Natural killer cell (primary cell): ENCODE results near the gene CSNK2A2. TPM values are rescaled to one million over a fixed set of nuclear protein-coding genes. Genes with fewer than 3 reads are reported as not detected.

ENCODE experiments used
- ATAC-seq, 3 donors: fragments of 150-1000 bp in 2 of 3; fragments of 200-7000 bp in 1 of 3; cut with Tn5 transposase; 1 replicate in 1 of 3; 2 replicates in 2 of 3; pipeline ENCODE4 v1.10.0; 2021; ENCODE audit warnings: mild to moderate bottlenecking in 2 of 3, moderate library complexity in 2 of 3
- DNase-seq, 2 donors: peaks; one replicate each; pipeline versions ENCODE4 v3.0.0 to v3.0.0-alpha.2; 2013 to 2021; ENCODE audit warnings: mixed read lengths in 1 of 2
- H3K27ac ChIP-seq: one replicate; pipeline ENCODE4 v1.5.1; 2013; ENCODE audit warnings: mild to moderate bottlenecking, low read length
- H3K27me3 ChIP-seq: one replicate; pipeline ENCODE4 v1.6.1; 2013; ENCODE audit warnings: low read length; ENCODE audit not compliant: control insufficient read depth, insufficient read depth
- H3K36me3 ChIP-seq: one replicate; pipeline ENCODE4 v1.6.1; 2013; ENCODE audit warnings: low read length; ENCODE audit not compliant: control insufficient read depth, insufficient read depth
- H3K4me1 ChIP-seq: one replicate; pipeline ENCODE4 v1.6.1; 2013; ENCODE audit warnings: low read length; ENCODE audit not compliant: control insufficient read depth, insufficient read depth
- H3K4me3 ChIP-seq: one replicate; pipeline ENCODE4 v1.5.1; 2013; ENCODE audit warnings: low read length
- H3K9me3 ChIP-seq: one replicate; pipeline ENCODE4 v1.6.1; 2013; ENCODE audit warnings: low read length; ENCODE audit not compliant: control insufficient read depth, insufficient read depth
- H3K27ac Mint-ChIP-seq, 2 donors: one replicate each; pipeline ENCODE4 v1.8.0; 2022; ENCODE audit warnings: mild to moderate bottlenecking in 2 of 2, mixed read lengths in 2 of 2, moderate library complexity in 1 of 2
- H3K27me3 Mint-ChIP-seq, 2 donors: one replicate each; pipeline ENCODE4 v1.8.0; 2022; ENCODE audit warnings: low read depth in 2 of 2, mixed read lengths in 2 of 2
- H3K36me3 Mint-ChIP-seq: one replicate; pipeline ENCODE4 v1.8.0; 2022; ENCODE audit warnings: mixed read lengths
- H3K4me1 Mint-ChIP-seq, 2 donors: one replicate each; pipeline ENCODE4 v1.8.0; 2022; ENCODE audit warnings: mixed read lengths in 2 of 2
- H3K4me3 Mint-ChIP-seq: one replicate; pipeline ENCODE4 v1.8.0; 2022; ENCODE audit warnings: mild to moderate bottlenecking, moderate library complexity, mixed read lengths
- H3K9me3 Mint-ChIP-seq, 2 donors: one replicate each; pipeline ENCODE4 v1.8.0; 2022; ENCODE audit warnings: mixed read lengths in 2 of 2
- CTCF ChIP-seq: fragments of 200-600 bp; IDR thresholded peaks from one replicate; pipeline ENCODE4 v1.8.0; 2022; ENCODE audit warnings: antibody characterized with exemption
- WGBS: methylation state at CpG from one replicate; pipeline ENCODE4 v1.1.7; 2013; ENCODE audit warnings: missing lambda C conversion rate; ENCODE audit not compliant: insufficient coverage; 5-methylcytosine and 5-hydroxymethylcytosine counted together
- intact Hi-C: fragments of 100-400 bp; cut with micrococcal nuclease; formaldehyde crosslinking; loops from one replicate; pipeline ENCODE4 v1.14.2; 2022
- total RNA-seq, 4 donors: library from RNA; stranded (reverse); fragments of 120-200 nt in 1 of 4; gene quantifications; one replicate each; pipeline versions ENCODE4 v1.2.3 to v1.2.4, GENCODE V29; 2013 to 2022

Gene CSNK2A2
- total RNA-seq, 3 donors from 2014 or later (not counting 1 experiment from before 2014, with no cell fraction given), result 53.2 to 61.1 (median 59.9) TPM

DNA sequence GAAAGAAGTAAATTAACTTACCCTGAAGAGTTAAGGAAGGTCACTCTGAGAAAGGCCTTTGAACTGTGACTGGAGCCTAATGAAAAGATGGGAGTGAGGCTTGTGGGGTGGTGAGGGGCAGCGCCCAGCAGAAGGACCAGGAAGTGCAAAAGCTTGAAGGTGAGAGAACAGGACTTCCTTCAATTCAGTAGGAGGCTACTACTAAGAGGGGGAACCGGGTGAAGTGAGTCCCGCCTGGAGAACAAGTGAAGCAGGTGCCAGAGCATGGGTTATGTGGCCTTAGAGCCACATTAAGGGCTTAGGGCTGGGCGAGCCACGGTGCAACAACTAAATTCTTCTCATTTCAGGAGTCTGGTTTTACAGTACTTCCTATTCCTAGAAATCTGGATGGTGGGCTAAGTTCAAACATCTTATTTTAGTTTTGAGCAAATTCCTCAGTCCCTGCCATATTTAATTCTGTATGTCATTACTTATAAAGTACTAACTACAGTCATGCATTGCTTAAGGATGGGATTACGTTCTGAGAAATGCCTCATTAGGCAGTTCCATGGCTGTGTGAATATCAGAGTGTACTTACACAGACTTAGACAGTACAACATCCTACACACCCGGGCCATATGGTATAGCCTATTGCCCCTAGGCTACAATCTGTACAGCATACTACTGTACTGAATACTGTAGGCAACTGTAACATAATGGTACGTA lies 73.9 kb downstream of the CSNK2A2 start:
- no peak for DNase-seq
- H3K4me3 Mint-ChIP-seq, result no peak overlapping the region

GRCh38 chr16:58121132-58121531 lies 76.8 kb downstream of the CSNK2A2 start:
- Mint-ChIP-seq H3K27ac (no peak overlapping the region), H3K4me3 (no peak overlapping the region)

More for the DNA sequence above, 73.9 kb downstream of the CSNK2A2 start:
- H3K36me3 Mint-ChIP-seq, result no peaks in the 10 kb centered on the region
- H3K27ac Mint-ChIP-seq, result peak overlapping the region; percentile 30 to 82
- 56% methylated on average over 7 of the region's 8 CpGs for WGBS
- Histone ChIP-seq H3K27me3 (no peaks in the 10 kb centered on the region), H3K4me1 (peaks cover 25% of the 10 kb centered on the region), H3K27ac (no peak overlapping the region), H3K9me3 (no peaks in the 10 kb centered on the region), H3K4me3 (no peak overlapping the region), H3K36me3 (no peaks in the 10 kb centered on the region)
- no peak for TF ChIP-seq CTCF
- ATAC-seq, result no peak
- intact Hi-C loops, result loop anchor here (10.0 kb wide), 1 partner anchor 229 kb away; no protein-coding TSS in a partner anchor
- peaks cover 61 to 67% of the 10 kb centered on the region in 2 donors for H3K4me1 Mint-ChIP-seq
- no peaks in the 10 kb centered on the region for H3K9me3 Mint-ChIP-seq
- no peaks in the 10 kb centered on the region for H3K27me3 Mint-ChIP-seq

DNA sequence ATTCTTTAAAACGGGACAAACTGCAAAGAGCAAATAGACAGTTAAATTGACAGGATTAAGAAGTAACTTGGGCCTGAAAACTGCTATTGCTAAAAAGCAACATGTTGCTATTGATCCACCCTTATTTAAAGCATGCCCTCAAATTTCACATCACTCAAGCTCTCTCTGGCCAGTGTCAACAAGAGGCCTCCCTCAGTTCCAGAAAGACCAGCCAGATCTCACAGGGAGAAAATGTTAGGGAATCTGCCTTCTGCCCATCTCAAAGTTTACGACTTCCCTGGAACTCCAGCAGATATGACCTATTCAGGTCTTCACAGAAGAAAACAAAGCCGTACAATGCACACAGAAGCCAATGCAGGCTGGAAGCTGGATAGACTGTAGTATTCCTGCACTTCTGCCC lies 77.7 kb downstream of the CSNK2A2 start:
- no peak for TF ChIP-seq CTCF
- ATAC-seq, result no peak
- no peaks in the 10 kb centered on the region for H3K27me3 Mint-ChIP-seq
- Histone ChIP-seq H3K4me1 (peaks cover 8% of the 10 kb centered on the region), H3K9me3 (no peaks in the 10 kb centered on the region), H3K27ac (no peak overlapping the region), H3K4me3 (no peak overlapping the region), H3K27me3 (no peaks in the 10 kb centered on the region), H3K36me3 (peaks cover 17% of the 10 kb centered on the region)
- no peak overlapping the region for H3K4me3 Mint-ChIP-seq
- peak overlapping the region in 1 of 2 donors; percentile 31 for H3K27ac Mint-ChIP-seq
- peaks cover 36 to 40% of the 10 kb centered on the region in 2 donors for H3K4me1 Mint-ChIP-seq
- intact Hi-C loops, result loop anchor here (10.0 kb wide), 1 partner anchor 225 kb away; no protein-coding TSS in a partner anchor
- no peaks in the 10 kb centered on the region for H3K9me3 Mint-ChIP-seq
- no peak for DNase-seq
- WGBS, result 88% methylated on average over 3 of the region's 3 CpGs
- H3K36me3 Mint-ChIP-seq, result peaks cover 6% of the 10 kb centered on the region

More at GRCh38 chr16:58121132-58121531, 76.8 kb downstream of the CSNK2A2 start:
- Histone ChIP-seq H3K4me3 (no peak overlapping the region), H3K27ac (no peak overlapping the region), H3K9me3 (no peaks in the 10 kb centered on the region), H3K27me3 (no peaks in the 10 kb centered on the region), H3K4me1 (peaks cover 11% of the 10 kb centered on the region), H3K36me3 (peaks cover 8% of the 10 kb centered on the region)
- H3K9me3 Mint-ChIP-seq, result no peaks in the 10 kb centered on the region
- intact Hi-C loops, result loop anchor here (10.0 kb wide), 1 partner anchor 226 kb away; no protein-coding TSS in a partner anchor
- DNase-seq (no peak), ATAC-seq (no peak)
- TF ChIP-seq CTCF, result no peak
- H3K27me3 Mint-ChIP-seq, result no peaks in the 10 kb centered on the region
- no peaks in the 10 kb centered on the region for H3K36me3 Mint-ChIP-seq
- WGBS, result 85% methylated on average over 6 of the region's 6 CpGs
- H3K4me1 Mint-ChIP-seq, result peaks cover 42 to 45% of the 10 kb centered on the region in 2 donors
